Left ventricle myocardium inferior (tissue), 1 donor: Measurements from ENCODE around the gene MVB12B. TPM values are rescaled to one million over a fixed set of nuclear protein-coding genes. Genes with fewer than 3 reads are reported as not detected.

Source experiments
- DNase-seq: peaks from one replicate; pipeline ENCODE4 v3.0.0-alpha.2; 2020
- H3K27ac ChIP-seq: fragments of 200-600 bp; replicated peaks from 2 replicates; pipeline ENCODE4 v1.8.0; 2021
- H3K27me3 ChIP-seq: fragments of 200-600 bp; 2 replicates; pipeline ENCODE4 v1.8.0; 2021; ENCODE audit warnings: low read depth
- H3K36me3 ChIP-seq: fragments of 200-600 bp; 2 replicates; pipeline ENCODE4 v1.8.0; 2021
- H3K4me1 ChIP-seq: fragments of 200-600 bp; 2 replicates; pipeline ENCODE4 v1.8.0; 2021
- H3K4me3 ChIP-seq: fragments of 200-600 bp; 2 replicates; pipeline ENCODE4 v1.8.0; 2021; ENCODE audit warnings: mild to moderate bottlenecking, moderate library complexity
- H3K9me3 ChIP-seq: fragments of 200-600 bp; replicated peaks from 2 replicates; pipeline ENCODE4 v1.8.0; 2021
- CTCF ChIP-seq: fragments of 200-600 bp; IDR thresholded peaks from 2 replicates; pipeline ENCODE4 v1.8.0; 2021; ENCODE audit warnings: antibody characterized with exemption, mild to moderate bottlenecking, borderline replicate concordance
- intact Hi-C: fragments of 100-400 bp; cut with micrococcal nuclease; formaldehyde crosslinking; loops from one replicate; pipeline ENCODE4 v1.11.0; 2022
- total RNA-seq: library from RNA; stranded (reverse); fragmentation: NEBNext Ultra II Directional; extraction: Animal tissue kit (Norgen Biotek cat#: 25700); gene quantifications from one replicate; pipeline ENCODE4 v1.2.1, GENCODE V29; 2021
- donor health status: DM: no; HTN: yes; CAD: no; lungs with severe emphysema.

MVB12B gene
- total RNA-seq, 1 donor from 2014 or later, result 11.2 TPM

- Histone ChIP-seq H3K27ac (no peak overlapping the region), H3K9me3 (no peaks in the 10 kb centered on the region), H3K4me1 (no peaks in the 10 kb centered on the region), H3K4me3 (no peak overlapping the region), H3K36me3 (no peaks in the 10 kb centered on the region), H3K27me3 (no peaks in the 10 kb centered on the region)
- no peak for TF ChIP-seq CTCF
- DNase-seq, result no peak
- intact Hi-C loops, result no loop called here
Observed at GRCh38 chr9:126448136-126448535, 121.5 kb downstream of the MVB12B start.

GRCh38 chr9:126448865-126449577 is 122.4 kb downstream of the MVB12B start:
- no peaks in the 10 kb centered on the region for H3K36me3 ChIP-seq
- intact Hi-C loops, result no loop called here

GRCh38 chr9:126449725-126450667 is 123.4 kb downstream of the MVB12B start:
- TF ChIP-seq CTCF, result no peak
- Histone ChIP-seq H3K36me3 (no peaks in the 10 kb centered on the region), H3K4me1 (no peaks in the 10 kb centered on the region), H3K27ac (no peak overlapping the region), H3K9me3 (no peaks in the 10 kb centered on the region), H3K27me3 (no peaks in the 10 kb centered on the region), H3K4me3 (no peak overlapping the region)
- DNase-seq, result no peak
- intact Hi-C loops, result no loop called here

More at GRCh38 chr9:126448865-126449577, 122.4 kb downstream of the MVB12B start:
- no peak overlapping the region for H3K27ac ChIP-seq
- no peak overlapping the region for H3K4me3 ChIP-seq
- H3K4me1 ChIP-seq, result no peaks in the 10 kb centered on the region
- no peaks in the 10 kb centered on the region for H3K27me3 ChIP-seq
- no peaks in the 10 kb centered on the region for H3K9me3 ChIP-seq
- TF ChIP-seq CTCF, result no peak
- no peak for DNase-seq

GRCh38 chr9:126450668-126451205 is 124.1 kb downstream of the MVB12B start:
- Histone ChIP-seq H3K9me3 (no peaks in the 10 kb centered on the region), H3K4me3 (no peak overlapping the region), H3K27me3 (no peaks in the 10 kb centered on the region), H3K27ac (no peak overlapping the region), H3K36me3 (no peaks in the 10 kb centered on the region), H3K4me1 (no peaks in the 10 kb centered on the region)
- intact Hi-C loops, result no loop called here
- TF ChIP-seq CTCF, result no peak
- DNase-seq, result no peak

GRCh38 chr9:126451316-126451885 is 124.8 kb downstream of the MVB12B start:
- Histone ChIP-seq H3K4me1 (peaks cover 6% of the 10 kb centered on the region), H3K4me3 (no peak overlapping the region), H3K9me3 (no peaks in the 10 kb centered on the region), H3K27me3 (no peaks in the 10 kb centered on the region), H3K36me3 (no peaks in the 10 kb centered on the region), H3K27ac (no peak overlapping the region)
- DNase-seq, result no peak
- intact Hi-C loops, result no loop called here
- no peak for TF ChIP-seq CTCF
